Thymus (tissue), 11 donors: Measurements from ENCODE around the gene SUN5. TPM values are rescaled to one million over a fixed set of nuclear protein-coding genes. Genes with fewer than 3 reads are reported as not detected.

Experiments used
- DNase-seq, 9 donors: peaks; one replicate each; pipeline ENCODE4 v3.0.0-alpha.2; 2013; ENCODE audit warnings: low spot score in 9 of 9, low read depth in 6 of 9, missing footprints in 1 of 9
- H3K27ac ChIP-seq, 2 donors: one replicate each; pipeline ENCODE4 v1.5.1; 2013; ENCODE audit warnings: control low read depth in 1 of 2, low read depth in 1 of 2, low read length in 1 of 2, mild to moderate bottlenecking in 1 of 2, moderate library complexity in 1 of 2
- H3K27me3 ChIP-seq, 2 donors: one replicate each; pipeline ENCODE4 v1.5.1; 2013; ENCODE audit warnings: low read length in 1 of 2; ENCODE audit not compliant: control insufficient read depth in 2 of 2, insufficient read depth in 1 of 2
- H3K36me3 ChIP-seq, 2 donors: one replicate each; pipeline ENCODE4 v1.5.1; 2013; ENCODE audit warnings: low read length in 1 of 2, mild to moderate bottlenecking in 1 of 2, moderate library complexity in 1 of 2; ENCODE audit not compliant: control insufficient read depth in 2 of 2, insufficient read depth in 2 of 2
- H3K4me1 ChIP-seq, 2 donors: one replicate each; pipeline ENCODE4 v1.5.1; 2013; ENCODE audit warnings: low read length in 2 of 2; ENCODE audit not compliant: control insufficient read depth in 2 of 2, insufficient read depth in 2 of 2
- H3K4me3 ChIP-seq, 2 donors: one replicate each; pipeline ENCODE4 v1.5.1; 2013; ENCODE audit warnings: low read length in 2 of 2, control low read depth in 1 of 2, mild to moderate bottlenecking in 1 of 2
- H3K9me3 ChIP-seq, 2 donors: one replicate each; pipeline ENCODE4 v1.5.1; 2013; ENCODE audit warnings: low read length in 1 of 2, mild to moderate bottlenecking in 1 of 2; ENCODE audit not compliant: control insufficient read depth in 2 of 2, insufficient read depth in 1 of 2
- WGBS: extraction: QIAGEN DNeasy Blood & Tissue Kit; methylation state at CpG from one replicate; pipeline ENCODE4 v1.1.7; 2013; 5-methylcytosine and 5-hydroxymethylcytosine counted together
- polyA plus RNA-seq: library from polyadenylated mRNA; stranded (reverse); fragments of 200-250 nt; gene quantifications from one replicate; pipeline ENCODE4 v1.2.3, GENCODE V29; 2013
- total RNA-seq: library from RNA; stranded (reverse); fragments of 120-200 nt; gene quantifications from one replicate; pipeline ENCODE4 v1.2.4, GENCODE V29; 2013
- donor health status: healthy.

Gene SUN5
- total and polyA plus RNA-seq, 2 donors = not detected

DNA sequence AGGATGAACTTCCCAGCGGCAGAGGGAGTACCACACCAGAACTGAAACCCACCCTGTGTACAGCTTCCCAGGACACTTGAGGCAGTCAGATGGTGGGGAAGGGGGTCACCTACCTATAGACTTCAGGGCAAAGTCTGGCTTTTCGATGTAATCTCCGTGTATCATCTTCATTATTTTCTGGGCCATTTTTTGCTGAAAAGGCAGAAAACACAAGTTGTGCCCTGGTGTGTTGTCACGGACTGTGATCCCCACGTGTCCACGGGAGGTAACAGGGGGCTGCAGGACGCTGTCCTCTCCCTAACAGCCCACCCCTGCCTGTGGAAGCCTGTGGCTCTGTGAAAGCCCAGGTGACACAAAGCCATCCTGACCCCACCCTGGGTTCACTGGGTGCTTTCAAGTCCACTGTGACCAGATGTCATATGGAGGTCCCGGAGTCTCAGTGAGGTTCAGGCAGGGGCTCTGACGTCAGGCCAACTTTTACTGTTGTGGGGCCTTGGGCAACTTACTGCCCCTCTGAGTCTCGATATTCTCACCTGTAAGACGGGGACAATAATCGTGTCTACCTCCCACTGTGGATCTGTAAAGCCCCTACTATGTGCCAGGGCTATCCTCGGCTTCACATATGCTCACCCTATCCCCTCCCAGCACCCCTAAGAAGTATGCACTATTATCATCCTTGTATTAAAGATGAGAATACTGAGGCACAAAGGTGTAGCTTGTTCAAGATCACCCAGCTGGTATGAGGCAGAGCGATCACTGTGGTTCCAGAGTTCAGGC, 14.5 kb downstream of the SUN5 start:
- no peak overlapping the region for H3K4me3 ChIP-seq
- 95% methylated on average over 14 of the region's 14 CpGs for WGBS
- peaks cover 25 to 52% of the 10 kb centered on the region in 2 donors for H3K4me1 ChIP-seq
- no peaks in the 10 kb centered on the region for H3K36me3 ChIP-seq
- no peak overlapping the region for H3K27ac ChIP-seq
- H3K9me3 ChIP-seq = no peaks in the 10 kb centered on the region
- no peaks in the 10 kb centered on the region for H3K27me3 ChIP-seq
- DNase-seq = no peak

DNA sequence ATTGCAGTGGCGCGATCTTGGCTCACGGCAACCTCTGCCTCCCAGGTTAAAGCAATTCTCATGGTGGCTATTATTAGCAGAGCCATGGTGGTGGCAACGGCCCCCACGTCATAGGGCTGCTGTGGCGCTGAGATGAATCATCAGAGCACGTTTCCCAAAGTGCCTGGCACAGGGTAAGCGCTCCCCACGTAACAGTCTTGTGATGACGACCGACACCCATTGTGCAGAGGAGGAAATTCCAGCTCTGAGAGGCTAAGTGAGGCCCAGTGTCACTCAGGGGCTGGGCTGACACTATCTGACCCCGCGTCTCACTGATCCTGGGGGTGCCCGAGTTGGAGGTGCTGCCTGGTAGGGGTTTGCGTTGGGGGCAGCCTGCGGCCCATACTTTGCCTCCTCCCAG, 16.2 kb downstream of the SUN5 start:
- H3K4me1 ChIP-seq = peaks cover 22 to 49% of the 10 kb centered on the region in 2 donors
- no peaks in the 10 kb centered on the region for H3K36me3 ChIP-seq
- H3K27me3 ChIP-seq = no peaks in the 10 kb centered on the region
- no peak overlapping the region for H3K27ac ChIP-seq
- no peaks in the 10 kb centered on the region for H3K9me3 ChIP-seq
- no peak overlapping the region for H3K4me3 ChIP-seq
- whole genome bisulfite sequencing = 95% methylated on average over 16 of the region's 16 CpGs
- DNase-seq = no peak

DNA sequence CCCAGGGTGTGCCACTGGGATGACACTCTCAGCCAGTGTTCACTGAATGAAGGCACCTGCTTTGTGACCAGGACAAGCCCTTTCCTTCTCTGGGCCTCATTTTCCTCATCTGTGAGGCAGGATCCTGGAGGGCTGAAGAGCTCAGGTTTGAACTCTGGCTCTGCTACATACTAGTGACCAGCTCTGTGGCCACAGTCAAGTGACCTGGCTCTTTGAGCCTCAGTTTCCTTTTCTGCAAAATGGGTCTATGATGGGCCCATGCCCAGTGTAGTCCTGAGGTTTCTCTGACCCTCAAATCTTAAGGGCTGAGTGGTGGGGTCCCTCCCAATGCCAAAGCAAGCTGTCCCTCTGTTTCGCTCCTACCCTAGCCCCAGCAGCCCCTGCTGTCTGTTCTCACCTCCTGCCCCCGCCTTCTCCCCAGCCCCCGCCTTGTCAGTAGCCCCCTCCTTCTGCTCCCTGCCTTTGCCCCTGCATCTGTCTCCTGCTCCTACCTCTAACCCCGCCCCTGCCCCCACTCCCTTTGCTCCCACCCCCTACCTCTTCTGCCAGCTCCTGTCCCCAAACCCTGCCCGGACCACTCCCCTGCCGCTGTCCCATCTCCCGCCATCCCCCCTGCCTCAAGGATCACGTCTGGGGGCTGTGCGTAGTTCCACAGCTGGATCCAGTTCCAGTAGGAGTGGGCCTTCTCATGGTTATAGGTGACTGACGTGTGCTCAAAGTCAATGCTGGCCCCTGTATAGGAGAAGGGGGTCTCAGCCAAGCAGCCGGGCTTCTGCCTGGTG, 17.0 kb downstream of the SUN5 start:
- Histone ChIP-seq H3K4me1 (peaks cover 18 to 41% of the 10 kb centered on the region in 2 donors), H3K27me3 (no peaks in the 10 kb centered on the region), H3K27ac (no peak overlapping the region), H3K4me3 (no peak overlapping the region), H3K36me3 (no peaks in the 10 kb centered on the region), H3K9me3 (peaks cover 0 to 4% of the 10 kb centered on the region in 2 donors)
- no peak for DNase-seq
- WGBS = 97% methylated on average over 11 of the region's 11 CpGs

DNA sequence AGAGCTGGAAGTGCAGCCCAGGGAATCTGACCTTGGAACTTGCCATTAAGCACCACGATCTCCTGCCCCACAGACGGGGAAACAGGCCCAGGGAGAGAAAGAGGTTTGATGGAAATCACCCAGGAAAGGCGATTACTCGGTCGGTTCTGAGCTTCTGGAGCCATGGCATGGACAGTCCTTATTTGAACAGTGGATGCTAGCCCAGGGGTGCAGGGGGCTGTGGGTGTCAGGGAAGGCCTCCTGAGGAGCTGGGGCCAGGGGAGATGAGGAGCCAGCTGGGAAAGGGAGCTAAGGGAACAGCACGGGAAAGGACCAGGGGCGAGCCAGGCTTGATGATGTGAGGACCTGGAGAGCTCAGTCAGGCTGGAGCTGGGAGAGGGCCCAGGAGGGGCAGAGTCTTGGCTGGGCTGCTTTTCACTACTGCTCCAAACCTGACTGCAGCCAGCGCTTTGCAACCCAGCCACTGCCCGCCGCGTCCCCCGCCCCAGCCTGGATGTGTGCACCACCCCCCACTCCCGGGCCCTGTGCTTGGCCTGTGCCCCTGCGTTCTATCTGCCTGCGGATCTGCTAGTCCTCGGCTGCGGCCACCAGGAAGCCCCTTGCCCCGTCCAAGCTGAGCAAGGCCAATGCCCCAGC, 17.8 kb downstream of the SUN5 start:
- Histone ChIP-seq H3K27ac (no peak overlapping the region), H3K27me3 (no peaks in the 10 kb centered on the region), H3K4me1 (peaks cover 14 to 33% of the 10 kb centered on the region in 2 donors), H3K9me3 (peaks cover 0 to 4% of the 10 kb centered on the region in 2 donors), H3K36me3 (no peaks in the 10 kb centered on the region), H3K4me3 (no peak overlapping the region)
- WGBS = 94% methylated on average over 18 of the region's 18 CpGs
- no peak for DNase-seq

GRCh38 chr20:32985596-32985995, 18.6 kb downstream of the SUN5 start:
- H3K4me1 ChIP-seq = peaks cover 6 to 29% of the 10 kb centered on the region in 2 donors
- peaks cover 0 to 4% of the 10 kb centered on the region in 2 donors for H3K9me3 ChIP-seq
- WGBS = 98% methylated on average over 6 of the region's 6 CpGs
- H3K4me3 ChIP-seq = no peak overlapping the region
- H3K27me3 ChIP-seq = no peaks in the 10 kb centered on the region
- DNase-seq = no peak
- no peaks in the 10 kb centered on the region for H3K36me3 ChIP-seq
- H3K27ac ChIP-seq = no peak overlapping the region

DNA sequence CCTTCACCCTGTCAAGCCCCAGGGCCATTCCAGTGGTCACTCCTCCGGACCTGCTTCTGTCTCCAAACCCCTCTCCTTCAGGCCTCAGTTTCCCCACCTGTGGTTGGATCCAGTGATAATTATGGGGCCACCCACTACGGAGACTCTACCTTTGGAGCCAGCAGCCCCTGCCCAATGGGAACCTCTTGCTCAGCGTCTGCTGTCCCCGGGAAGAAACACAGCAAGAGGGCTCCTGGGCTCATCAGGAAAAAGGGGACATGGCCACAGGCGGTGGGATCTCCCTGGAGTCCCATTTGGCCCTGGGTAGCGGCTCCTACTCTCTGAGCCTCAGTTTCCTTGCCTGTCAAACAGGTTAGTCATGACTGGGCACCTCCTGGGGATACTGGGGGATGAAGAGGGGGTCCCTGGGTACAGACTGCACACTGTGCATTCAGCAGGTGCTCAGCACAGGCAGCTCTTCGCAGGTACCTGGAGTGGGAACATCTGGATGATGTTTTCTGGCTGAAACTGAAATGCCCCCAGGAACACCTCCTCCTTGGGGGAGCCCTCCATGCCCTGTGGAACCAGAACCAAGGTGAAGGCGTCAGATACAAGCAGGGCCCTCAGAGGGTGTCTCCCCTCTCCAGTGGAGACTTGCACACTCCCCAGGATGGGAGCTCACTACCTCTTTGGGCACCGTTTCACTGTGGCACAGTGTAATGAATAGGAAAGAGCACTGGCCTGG, 19.4 kb downstream of the SUN5 start:
- H3K27ac ChIP-seq = no peak overlapping the region
- no peak for DNase-seq
- WGBS = 95% methylated on average over 9 of the region's 9 CpGs

DNA sequence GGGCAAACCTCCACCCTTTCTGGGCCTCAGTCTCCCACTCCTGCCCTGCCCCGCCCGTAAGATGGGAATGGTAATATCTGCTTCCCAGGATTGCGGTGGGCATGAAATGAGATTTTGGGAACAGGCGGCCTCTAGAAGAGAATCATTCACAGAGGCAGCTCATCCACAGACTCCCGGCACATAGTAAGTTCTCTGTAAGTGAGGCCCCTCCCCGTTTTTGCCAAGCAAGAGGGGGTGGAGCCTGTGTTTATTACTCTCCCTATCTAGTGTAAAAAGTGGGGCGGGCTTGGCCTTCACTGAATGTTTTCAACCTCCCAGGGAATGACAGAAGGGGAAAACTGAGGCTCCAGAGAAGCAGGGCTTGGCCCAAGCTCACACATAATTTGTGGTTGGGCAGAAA, 20.0 kb downstream of the SUN5 start:
- H3K9me3 ChIP-seq = peaks cover 0 to 4% of the 10 kb centered on the region in 2 donors
- H3K27me3 ChIP-seq = no peaks in the 10 kb centered on the region
- peaks cover 0 to 21% of the 10 kb centered on the region in 2 donors for H3K4me1 ChIP-seq
- DNase-seq = no peak
- WGBS = 88% methylated on average over 7 of the region's 7 CpGs
- H3K4me3 ChIP-seq = no peak overlapping the region
- no peak overlapping the region for H3K27ac ChIP-seq
- no peaks in the 10 kb centered on the region for H3K36me3 ChIP-seq

More for the DNA sequence above, 19.4 kb downstream of the SUN5 start:
- peaks cover 0 to 4% of the 10 kb centered on the region in 2 donors for H3K9me3 ChIP-seq
- no peak overlapping the region for H3K4me3 ChIP-seq
- H3K4me1 ChIP-seq = peaks cover 0 to 21% of the 10 kb centered on the region in 2 donors
- H3K27me3 ChIP-seq = no peaks in the 10 kb centered on the region
- H3K36me3 ChIP-seq = no peaks in the 10 kb centered on the region

DNA sequence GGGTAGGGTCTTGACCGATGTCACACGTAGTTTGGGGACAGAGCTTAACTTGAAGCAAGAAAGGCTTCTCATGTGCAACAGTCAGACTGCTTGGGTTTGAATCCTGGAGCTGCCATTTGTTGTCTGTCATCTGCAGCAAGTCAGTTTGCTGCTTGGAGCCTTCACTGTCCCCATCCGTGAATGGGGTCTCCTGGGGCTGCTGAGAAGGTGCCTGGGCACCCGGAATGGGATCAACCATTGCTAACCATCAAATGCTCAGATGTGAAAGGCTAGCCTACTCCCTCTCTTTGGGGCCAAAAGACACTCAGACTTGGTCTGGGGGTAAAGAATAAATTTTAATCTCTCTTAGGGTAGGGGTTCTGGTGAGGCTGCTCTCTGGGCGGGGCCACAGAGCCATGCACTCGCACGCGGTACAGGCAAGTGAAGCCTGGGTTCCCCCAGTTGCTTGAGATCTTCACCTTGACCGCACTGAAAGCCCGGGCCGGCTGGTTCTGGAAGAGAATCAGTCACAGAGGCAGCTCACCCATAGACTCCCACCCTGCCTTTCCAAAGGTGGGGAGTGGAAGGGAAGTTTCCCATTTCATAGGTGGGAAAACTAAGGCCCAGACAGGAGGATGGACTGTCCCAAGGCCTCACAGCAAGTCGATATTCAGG, 20.6 kb downstream of the SUN5 start:
- DNase-seq = no peak
- Histone ChIP-seq H3K36me3 (no peaks in the 10 kb centered on the region), H3K27me3 (no peaks in the 10 kb centered on the region), H3K4me1 (peaks cover 0 to 21% of the 10 kb centered on the region in 2 donors), H3K9me3 (peaks cover 0 to 4% of the 10 kb centered on the region in 2 donors), H3K27ac (no peak overlapping the region), H3K4me3 (no peak overlapping the region)
- 94% methylated on average over 12 of the region's 12 CpGs for WGBS
